GM19397 (cell line): ENCODE results near the gene MSI1.

Experiments
- ATAC-seq: cut with Tn5 transposase; IDR thresholded peaks from one replicate; pipeline ENCODE4 v1.9.1; 2021; ENCODE audit warnings: mild to moderate bottlenecking, moderate library complexity; ENCODE audit not compliant: unreplicated experiment

Gene MSI1

DNA sequence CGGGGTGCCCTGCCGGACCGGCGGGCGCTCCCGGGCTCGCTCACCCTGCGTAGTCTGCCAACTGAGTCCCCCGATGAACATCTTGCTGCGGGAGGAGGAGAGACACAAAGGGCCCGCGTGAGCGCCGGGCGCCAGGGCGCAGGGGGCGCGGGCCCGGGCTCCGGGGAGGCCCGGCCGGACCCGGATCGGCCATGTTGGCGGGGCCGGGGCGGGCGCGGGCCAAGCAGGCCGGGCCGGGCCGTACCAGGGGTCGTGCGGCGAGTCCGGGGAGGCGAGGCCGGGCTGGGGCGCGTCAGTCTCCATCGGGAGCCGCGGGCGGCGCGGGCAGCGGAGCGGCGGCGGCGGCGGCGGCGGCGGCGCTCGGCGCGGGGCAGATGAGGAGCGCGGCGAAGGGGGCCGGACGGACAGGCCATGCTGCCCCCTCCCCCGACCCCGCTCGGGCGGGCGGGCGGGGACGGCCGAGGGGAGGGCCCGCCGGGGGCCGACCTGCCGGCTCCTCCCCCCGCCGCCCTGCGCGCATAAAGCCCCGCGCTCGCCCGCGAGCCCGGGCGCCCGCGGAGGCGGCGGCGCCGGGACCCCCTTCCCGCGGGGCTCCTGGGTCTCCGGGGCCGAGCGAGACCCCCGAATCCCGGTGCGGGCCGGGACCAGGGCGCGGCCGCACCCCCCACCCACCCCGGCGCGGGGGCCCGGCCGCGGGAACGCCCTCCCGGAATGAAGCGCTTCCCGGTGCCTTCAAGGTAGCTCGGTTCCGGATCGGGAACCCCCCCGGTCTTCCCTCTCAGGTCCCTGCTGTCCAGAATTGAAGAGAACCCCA, at the start of gene MSI1:
Gene MSI1, minus strand, starts transcription at position 376 of the 814 bp plus-strand sequence. Its CDS starts 73 bp downstream, at position 303.
- no peak for ATAC-seq

DNA sequence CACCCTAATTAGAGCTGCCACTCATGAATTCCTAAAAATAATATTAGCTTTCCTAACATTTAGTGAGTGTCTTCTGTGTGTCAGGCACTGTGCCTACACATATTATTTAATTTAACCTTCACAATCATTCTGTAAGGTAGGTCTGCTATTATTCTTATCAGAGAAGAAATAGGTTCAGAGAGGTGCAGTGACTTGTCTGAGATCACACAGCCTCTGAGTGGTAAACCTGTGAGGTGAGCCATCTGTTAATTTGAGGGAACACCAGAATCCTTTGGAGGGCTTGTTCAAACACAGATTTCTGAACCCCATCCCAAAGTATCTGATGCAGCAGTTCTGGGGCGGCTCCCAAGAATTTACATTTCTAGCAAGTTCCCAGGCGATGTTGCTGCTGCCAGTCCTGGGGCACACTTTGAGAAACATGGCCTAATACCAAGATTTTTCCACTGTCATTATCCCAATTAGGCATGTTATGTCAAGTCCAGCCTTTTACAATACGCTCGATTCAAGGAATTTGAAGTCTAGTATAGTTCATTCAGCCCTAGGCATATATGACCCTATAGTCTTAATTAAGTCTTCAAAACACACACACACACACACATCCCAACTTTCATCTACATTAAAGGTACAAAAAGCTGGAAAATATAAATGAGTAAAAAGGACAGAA, 49.1 kb upstream of the MSI1 start:
- ATAC-seq = no peak

DNA sequence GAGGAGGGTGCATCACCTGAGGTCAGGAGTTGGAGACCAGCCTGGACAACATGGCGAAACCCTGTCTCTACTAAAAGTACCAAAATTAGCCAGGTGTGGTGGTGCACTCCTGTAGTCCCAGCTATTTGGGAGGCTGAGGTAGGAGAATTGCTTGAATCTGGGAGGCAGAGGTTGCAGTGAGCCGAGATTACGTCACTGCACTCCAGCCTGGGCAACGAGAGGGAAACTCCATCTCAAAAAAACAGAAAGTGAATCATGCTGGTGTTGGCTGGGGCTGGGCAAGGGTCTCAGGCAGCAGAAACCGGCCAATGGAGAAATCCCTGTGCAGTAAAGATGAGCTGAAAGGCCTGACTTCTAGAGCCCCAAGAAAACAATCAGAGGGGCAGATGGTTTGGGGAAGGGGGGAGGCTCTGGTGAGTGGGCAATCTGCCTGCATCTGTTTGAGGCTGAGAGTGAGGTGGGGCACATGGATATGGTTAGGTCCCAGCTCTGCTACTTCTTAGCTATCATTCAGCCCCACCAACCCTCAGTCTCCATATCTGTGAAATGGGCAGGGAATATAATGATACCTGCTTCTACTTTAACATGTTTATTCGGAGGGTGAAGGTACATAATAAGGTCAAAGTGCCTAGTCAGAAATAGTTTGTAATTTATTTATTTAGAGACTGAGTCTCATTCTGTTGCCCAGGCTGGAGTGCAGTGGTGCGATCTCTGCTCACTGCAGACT, 47.7 kb upstream of the MSI1 start:
- no peak for ATAC-seq

DNA sequence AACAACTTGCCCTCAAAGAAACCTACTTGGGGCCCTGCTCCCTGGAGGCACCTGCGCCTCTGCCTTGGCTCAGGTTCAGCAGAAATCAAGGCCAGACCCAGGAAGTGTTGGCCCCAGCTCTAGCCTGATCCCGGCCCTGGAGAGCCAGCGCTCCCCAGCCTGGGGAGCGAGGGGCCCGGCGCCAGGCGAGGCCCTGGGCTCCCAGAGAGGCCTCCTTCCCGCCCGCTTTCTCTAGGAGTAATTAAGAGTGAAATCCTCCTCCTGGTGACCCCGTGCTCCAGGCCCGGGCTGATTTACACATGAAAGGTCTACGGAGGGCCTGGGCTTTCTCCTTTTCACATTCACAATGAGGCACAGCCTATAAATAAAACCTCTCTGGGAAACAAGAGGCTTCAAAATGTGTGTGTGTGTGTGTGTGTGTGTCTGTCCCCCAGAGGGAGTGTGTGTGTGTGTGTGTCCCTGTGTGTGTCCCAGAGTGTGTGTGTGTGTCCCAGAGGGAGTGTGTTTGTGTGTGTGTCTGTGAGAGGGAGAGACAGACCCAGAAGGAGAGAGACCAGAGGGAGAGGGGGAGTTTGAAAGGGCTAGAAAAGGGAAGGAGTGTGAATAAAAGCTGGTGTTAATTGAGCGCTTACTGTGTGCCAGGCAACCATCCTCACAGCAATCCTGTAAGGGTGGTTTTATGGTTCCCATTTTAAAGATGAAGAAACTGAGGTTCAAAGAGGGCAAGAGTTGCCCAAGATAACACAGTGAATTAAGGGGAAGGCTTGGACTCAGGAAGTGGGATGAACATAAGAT, 45.1 kb upstream of the MSI1 start:
- ATAC-seq = no peak

DNA sequence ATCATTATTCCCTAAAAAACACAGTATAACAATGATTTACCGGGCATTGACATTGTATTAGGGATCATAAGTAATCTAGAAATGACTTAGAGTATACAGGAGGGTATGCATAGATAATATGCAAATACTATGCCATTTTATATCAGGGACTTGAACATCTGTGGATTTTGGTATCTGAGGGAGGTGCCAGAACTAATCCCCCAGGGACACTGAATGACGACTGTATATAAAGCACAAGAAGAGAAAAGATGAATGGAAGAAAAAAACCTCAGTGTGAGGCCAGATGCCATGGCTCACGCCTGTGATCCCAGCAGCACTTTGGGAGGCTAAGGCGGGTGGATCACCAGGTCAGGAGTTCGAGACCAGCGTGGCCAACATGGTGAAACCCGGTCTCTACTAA, 43.5 kb upstream of the MSI1 start:
- ATAC-seq = no peak

DNA sequence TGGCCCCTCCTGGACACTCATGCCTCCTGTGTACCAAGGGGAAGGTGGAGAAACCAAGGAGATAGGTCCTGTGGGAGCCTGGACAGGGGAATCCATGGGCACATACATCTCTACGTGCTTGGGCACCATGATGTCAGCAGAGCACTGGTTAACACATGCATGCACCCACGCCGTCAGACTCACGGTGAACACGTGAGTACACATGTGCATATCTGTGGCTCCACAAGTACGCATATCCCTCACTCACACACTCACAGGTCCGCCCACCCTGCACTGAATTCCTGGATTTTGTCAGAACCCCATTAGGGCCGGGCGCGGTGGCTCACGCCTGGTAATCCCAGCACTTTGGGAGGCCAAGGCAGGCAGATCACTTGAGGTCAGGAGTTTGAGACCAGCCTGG, 39.8 kb upstream of the MSI1 start:
- ATAC-seq = no peak

DNA sequence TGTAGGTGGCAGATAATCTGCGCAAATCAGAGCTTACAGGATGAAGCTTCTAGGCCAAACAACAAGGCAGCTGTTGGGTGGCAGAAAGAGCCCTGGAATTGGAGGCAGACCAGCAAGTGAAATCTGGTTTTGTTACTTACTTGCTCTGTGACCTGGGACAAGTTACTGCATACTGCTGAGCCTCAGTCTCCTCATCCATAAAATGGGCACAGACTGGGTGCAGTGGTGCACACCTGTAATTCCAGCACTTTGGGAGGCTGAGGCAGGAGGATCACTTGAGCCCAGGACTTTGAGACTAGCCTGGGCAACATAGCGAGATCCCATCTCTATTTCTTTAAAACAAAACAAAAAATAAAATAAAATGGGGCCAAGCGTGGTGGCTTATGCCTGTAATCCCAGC, 37.6 kb upstream of the MSI1 start:
- ATAC-seq = no peak

DNA sequence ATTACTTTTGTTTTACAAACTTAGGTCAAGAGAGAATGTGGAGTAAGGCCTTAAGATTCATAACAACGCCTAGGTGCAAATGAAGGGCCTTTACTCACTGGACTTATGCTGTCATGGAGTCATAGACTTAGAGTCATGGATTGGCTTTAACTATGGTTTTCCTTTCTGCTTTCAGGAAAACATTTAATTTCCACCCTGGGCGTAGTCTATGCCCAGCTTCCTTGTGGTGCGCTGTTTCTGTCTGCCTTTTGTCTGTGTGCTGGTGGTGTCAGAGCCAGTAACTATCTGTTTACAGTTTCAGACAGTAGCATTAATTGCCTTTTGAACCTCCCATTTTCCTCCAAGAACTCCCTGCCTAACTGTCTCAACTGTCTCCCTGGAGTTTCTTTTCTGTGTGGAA, 37.1 kb upstream of the MSI1 start:
- no peak for ATAC-seq

DNA sequence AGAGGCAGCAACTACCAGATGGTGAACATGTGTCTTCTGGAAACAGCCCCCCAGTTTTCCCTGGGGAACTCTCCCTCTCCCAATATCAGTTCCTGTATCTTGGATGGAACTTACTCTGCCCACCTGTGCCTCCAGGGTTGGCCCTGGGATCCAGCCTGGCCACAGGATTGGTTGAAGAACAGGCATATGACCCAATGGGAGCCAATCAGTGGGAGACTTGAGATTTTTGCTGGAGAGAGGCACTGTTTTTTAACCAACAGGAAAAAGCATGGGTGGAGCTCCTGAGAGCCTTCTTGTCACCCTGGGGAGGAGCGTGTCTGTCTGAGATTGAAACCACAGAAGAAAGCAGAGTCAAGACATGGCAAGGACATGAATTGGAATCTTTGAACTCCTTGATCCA, 35.3 kb upstream of the MSI1 start:
- ATAC-seq = no peak

DNA sequence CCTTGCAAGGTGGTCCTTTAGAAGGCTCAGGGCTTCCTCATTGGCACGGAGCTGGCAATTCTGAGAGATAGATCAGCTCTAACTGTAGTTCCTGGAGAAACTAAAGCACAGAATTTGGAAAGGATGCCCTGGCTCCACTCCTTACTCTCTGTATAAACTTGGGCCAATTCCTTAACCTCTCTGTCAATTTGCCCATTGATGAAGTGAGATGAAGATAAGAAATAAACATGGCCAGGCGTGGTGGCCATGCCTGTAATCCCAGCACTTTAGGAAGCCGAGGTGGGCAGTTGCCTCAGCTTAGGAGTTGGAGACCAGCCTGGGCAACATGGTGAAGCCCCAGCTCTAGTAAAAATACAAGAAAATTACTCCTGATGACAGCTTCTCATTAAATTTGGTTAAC, 34.9 kb upstream of the MSI1 start:
- no peak for ATAC-seq

DNA sequence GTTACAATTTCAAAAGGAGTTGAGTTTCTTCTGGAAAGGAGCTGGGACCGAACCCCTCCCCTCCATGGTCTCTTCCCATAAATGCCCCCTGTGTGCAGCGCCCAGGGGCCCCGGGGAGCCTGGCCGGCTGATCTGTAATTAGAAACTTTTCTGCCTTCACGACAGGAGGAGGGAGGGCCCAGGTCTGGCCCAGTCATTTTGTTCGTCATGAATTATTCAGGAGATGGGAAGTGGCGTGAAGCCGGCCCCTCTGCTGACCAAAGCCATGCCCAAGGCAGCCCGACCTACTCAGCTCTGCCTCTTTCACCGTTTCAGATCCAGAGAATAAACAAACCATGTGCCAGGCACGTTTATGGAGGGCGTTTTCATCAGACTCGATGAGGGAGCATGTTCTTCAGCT, 33.3 kb upstream of the MSI1 start:
- ATAC-seq = no peak

DNA sequence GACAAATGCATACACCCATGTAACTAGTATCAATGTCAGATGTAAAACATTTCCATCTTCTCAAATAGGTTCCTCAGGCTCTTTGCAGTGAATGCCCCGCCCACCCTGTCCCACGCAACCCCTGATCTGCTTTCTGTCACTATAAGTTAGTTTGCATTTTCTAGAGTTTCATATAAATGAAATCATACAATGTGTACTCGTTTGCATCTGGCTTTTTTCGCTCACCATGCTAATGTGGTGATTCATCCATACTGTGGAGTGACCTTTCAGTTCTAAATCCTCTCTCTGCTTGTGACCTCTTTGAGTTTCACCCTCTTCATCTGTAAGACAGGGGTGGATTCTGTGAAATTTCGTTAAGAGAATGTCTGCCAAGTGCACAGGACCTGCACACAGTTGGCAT, 30.6 kb upstream of the MSI1 start:
- ATAC-seq = no peak

DNA sequence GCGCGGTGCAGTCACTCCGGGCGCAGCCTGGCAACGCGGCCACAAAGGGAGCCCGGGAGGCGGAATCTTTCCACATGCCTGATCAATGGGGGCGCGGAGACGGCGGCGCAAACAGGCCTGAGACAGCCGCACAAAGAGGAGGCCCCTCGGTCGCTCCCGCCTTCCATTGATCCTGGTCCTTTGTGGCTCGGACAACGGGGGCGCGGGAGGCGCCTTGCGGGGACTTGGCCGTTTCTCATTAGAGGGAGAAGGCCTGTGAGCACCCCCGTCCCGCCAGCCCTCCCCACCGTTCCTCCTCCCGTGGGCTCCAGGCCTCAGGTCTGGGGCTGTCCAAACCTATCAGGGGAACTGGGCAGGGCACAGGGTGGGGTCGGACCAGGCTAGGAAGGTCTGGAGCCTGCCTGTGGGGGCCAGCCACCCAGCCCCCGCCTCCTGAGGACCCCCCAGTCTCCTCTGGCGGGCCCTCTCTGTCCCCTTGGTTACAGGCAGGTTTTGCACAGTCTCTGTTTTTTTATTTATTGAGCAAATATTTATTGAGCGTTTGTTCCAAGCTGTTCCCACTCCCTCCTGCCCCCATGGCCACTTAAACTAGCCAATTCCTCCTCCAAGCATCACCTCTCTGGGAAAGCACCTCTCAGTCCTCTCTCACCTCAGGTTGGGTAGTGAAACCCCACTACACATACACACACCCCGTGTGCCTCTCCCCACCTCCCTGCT, 29.0 kb upstream of the MSI1 start:
- no peak for ATAC-seq

DNA sequence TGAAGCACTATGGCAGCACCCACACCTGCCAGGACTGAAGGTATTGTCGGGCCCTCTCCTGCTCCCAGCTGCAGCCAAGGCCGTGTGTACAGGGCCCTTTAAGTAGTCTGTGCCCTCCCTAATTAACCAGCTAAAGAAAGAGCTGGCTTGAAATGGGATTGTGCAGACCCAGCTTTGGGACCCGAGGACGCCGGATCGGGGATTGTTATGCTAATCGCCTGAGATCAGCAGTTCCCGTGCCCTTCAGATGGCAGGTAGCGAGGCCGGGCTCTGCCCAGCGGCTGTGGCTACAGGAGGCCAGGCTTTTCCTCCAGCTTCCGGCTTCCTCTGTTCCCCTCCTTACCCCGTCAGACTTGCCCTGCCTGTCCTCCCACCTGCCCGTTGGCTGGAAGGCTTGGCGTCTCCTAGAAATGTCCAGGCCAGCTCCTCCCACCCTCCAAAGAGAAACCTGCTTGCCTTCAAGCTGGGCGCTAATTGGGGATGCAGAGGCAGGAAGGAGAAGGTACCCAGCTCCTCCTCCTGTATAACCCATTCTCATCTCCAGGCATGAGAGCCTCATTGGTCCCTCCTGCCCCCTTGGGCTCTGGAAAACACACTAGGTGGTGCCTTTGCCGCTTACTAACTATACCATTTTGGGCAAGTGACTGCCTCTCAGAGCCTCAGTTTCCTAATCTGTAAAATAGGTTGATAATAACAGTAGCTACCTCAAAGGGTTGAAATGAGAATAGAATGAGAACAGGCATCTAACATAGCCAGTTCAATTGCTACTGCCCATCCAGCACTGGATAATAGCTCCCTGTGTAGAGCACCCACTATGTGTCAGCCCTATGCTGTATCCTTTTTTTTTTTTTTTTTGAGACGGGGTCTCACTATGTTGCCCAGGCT, 25.8 kb upstream of the MSI1 start:
- ATAC-seq = no peak

DNA sequence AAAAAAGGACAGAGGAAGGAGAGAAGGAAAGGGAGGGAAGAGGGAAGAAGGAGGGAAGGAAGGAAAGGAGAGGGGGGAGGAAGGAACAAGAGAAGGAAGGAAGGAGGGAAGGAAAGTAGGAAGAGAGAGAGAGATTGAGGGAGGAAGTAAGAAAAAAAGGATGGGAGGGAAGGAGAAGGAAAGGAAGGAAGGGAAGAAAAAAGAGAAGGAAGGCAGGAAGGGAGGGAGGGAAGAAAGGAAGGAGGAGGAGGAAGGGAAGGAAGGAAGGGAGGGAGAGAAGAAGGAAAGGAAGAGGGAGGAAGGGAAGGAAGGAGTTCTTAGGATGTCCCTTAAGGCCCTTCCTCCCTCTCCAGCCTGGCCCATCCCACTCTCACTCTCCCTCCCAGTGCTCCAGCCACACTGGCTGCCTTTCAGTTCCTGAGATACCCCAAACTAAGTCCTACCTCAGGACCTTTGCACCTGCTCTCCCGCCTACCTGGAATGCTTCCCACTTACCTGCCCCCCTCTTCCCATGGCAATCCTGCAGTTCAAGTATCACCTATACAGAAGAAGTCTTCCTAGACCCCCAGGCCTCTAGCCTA, 21.7 kb upstream of the MSI1 start:
- ATAC-seq = no peak

DNA sequence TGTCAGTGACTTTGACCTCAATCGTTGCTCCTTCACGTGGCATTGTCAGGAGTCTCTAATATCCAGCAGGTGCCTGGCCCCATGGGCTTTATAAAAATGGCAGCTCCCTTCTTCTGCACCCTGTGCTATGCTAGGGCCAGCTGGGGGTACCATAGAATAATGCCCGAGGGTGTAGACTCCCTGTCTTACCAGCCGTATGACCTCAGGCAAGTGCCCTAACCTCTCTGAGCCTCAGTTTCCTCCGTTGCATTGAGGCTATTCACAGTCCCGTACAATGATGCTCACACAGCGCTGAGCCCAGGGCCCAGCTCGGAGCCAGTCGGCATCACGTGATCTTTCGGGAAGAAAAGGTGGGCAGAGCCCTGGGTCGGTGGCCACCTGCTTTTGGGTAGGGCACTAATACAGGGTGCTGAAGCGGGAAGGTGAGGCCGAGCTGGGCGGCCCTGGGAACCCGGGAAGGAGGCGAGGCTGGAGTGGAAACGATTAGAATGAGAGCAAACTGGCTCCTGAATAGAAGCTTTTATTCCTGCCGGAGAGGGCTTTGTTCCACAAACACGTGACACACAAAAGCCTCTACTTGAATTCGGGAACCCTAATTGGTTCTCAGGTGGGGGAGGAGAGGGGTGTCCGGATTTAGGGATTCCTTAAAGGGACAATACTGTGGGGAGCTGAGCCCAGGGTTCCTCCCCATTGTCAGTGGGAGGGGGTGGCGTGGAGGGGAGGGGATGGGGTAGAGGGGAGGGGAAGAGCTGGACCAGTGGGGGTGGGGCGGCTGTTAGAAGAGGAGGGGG, 19.9 kb upstream of the MSI1 start:
- no peak for ATAC-seq

DNA sequence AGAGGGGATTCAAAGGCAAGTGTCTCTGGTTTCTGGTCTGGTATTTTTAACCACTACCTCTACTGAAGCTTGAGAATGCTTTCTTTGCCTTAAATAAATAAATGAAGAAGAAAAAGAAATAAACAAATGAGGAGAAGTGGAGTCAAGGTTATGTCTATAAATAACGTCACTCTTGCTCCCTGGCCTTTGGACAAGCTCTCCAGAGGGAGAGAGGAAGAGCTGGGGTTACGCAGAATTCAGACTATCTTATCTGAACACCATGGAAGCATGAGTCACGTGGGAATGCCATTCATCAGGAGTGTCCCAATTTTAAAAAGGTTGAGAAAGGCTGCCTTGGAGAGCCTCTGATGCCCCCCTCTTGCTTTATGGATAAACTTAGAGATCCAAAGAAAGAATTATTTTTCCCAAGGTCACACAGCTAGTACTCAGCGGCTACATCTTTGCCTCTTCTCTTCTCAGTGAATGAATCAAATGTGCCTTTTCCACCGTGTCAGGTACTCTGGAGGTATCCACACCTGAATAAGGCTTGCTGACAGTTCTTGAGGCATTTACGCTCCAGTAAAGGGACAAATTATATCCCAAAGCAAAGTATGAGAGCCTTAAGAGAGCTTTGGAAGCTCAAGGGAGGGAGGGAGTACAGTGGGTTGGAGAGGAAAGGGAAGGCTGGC, 12.9 kb upstream of the MSI1 start:
- no peak for ATAC-seq

DNA sequence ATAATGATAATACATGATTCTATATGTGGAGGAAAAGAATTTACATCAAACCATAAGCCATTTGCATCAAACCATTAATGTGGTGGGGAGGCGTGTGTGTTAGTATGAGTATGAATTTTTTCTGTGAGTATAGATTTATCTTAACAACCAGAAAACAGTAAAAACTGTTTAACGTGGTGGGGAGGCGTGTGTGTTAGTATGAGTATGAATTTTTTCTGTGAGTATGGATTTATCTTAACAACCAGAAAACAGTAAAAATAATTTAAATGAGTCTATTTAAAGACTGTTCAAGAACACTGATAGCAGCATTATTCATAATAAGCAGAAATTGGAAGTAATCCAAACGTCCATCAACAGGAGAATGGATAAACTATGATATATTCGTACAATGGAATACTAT, 9.1 kb upstream of the MSI1 start:
- no peak for ATAC-seq
